ENCODE measurements around the gene SNX11.

SNX11 gene

DNA sequence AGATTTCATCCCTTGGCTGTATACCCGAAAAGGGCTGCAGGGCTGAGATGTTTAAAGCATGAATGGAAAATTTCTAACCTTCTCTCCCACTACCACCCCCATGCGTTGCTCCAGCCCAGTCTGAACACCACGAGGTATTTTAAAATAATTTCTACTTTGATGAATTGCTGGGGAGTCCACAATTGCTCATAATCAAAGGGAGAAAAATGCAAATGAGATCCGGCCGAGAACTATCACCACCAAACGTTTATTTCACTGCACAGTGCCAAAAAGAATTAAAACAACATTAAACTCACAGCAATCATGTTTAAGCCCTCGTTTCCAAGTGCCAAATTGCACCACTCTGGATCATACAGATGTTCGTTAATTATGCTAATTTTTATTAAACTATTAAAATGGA lies 36.7 kb downstream of the SNX11 start:
- H3K4me3 ChIP-seq (ENCODE audit: low read depth, low read length): no peak overlapping the region
- no peak for DNase-seq (ENCODE audit: low read depth, low spot score)
- in situ Hi-C loops (cut with HindIII; ENCODE audit: low sequenced_read_pairs): no loop called here
- TF ChIP-seq, protein P1, sequence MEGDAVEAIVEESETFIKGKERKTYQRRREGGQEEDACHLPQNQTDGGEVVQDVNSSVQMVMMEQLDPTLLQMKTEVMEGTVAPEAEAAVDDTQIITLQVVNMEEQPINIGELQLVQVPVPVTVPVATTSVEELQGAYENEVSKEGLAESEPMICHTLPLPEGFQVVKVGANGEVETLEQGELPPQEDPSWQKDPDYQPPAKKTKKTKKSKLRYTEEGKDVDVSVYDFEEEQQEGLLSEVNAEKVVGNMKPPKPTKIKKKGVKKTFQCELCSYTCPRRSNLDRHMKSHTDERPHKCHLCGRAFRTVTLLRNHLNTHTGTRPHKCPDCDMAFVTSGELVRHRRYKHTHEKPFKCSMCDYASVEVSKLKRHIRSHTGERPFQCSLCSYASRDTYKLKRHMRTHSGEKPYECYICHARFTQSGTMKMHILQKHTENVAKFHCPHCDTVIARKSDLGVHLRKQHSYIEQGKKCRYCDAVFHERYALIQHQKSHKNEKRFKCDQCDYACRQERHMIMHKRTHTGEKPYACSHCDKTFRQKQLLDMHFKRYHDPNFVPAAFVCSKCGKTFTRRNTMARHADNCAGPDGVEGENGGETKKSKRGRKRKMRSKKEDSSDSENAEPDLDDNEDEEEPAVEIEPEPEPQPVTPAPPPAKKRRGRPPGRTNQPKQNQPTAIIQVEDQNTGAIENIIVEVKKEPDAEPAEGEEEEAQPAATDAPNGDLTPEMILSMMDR (IDR thresholded peaks at IDR 0.05; ENCODE audit: low read depth, low read length): no peak

DNA sequence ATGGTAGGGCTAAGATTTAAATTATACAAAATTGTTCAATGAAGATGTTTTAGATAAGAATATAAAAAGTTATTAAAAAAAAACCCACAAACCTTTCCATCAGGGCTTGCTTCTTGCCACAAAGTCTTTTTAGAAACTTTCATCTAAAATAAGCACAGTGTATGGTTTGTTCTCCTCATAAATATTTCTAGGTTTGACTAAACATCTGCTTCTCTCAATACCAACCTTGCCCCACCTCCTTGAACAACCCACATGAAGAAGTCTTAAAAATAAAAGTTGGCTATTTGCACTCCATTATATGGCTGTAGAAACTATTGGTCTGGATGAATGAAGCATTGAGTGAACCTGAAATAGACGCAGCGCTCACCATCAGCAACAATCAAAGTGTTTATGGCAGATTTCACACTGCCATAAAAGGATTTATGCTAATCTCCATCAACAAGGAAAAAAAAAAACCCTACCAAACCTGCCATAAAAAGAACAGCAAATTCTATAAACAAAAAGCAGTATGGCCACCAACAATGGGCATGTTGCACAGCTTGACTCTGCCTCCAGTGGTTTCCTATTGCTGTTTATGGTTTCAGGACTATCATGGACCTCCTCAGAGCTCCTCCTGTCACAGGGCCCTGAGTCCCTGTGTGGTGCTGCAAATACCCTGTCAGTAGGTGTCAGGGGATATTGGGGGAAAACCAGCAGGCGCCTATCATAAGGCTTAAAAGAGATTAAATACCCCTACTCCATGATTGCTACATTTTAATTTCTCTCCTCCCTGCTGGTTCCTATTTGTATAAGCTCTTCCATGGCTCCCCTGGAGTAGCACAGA lies 37.6 kb downstream of the SNX11 start:
- TF ChIP-seq, protein P1 (IDR thresholded peaks at IDR 0.05; ENCODE audit: low read depth, low read length): no peak
- H3K4me3 ChIP-seq (ENCODE audit: low read depth, low read length): no peak overlapping the region
- DNase-seq (ENCODE audit: low read depth, low spot score): no peak
- in situ Hi-C loops (cut with HindIII; ENCODE audit: low sequenced_read_pairs): no loop called here

DNA sequence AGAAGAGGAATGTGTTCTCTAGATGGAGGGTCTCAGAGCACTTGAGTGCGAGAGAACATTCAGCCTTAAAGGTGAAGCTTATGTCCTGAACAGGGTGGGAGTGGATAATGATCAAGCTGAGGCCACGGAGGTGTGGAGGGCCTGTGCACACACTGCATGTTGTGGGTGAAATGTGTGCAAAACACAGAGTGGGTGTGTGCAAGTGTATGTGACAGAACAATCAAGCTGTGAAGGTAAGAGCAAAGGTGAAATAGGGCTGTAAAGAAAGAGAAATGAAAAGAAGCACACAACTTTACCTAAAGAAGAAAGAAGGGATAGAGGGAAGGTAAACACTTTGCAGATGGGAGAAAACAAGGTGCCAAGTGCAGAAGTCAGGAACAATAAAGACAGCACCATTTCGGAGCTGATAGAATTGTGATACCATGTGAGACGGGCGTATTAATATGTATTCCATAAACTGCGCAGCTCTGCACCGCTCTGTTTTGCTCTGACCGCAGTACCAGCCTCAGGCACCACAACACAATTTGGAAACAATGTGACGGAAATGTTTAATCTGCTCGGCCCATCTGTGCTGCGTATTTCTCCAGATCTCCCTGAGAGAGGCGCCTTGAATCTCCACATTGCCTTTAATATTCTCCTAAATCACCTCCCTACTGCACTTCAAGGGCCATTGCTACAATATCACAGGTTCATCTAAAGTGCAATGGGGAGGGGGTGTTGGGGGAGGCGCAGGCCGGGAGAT lies 40.6 kb downstream of the SNX11 start:
- TF ChIP-seq, protein P1 (IDR thresholded peaks at IDR 0.05; ENCODE audit: low read depth, low read length): no peak
- H3K4me3 ChIP-seq (ENCODE audit: low read depth, low read length): no peak overlapping the region
- in situ Hi-C loops (cut with HindIII; ENCODE audit: low sequenced_read_pairs): no loop called here
- DNase-seq (ENCODE audit: low read depth, low spot score): no peak

DNA sequence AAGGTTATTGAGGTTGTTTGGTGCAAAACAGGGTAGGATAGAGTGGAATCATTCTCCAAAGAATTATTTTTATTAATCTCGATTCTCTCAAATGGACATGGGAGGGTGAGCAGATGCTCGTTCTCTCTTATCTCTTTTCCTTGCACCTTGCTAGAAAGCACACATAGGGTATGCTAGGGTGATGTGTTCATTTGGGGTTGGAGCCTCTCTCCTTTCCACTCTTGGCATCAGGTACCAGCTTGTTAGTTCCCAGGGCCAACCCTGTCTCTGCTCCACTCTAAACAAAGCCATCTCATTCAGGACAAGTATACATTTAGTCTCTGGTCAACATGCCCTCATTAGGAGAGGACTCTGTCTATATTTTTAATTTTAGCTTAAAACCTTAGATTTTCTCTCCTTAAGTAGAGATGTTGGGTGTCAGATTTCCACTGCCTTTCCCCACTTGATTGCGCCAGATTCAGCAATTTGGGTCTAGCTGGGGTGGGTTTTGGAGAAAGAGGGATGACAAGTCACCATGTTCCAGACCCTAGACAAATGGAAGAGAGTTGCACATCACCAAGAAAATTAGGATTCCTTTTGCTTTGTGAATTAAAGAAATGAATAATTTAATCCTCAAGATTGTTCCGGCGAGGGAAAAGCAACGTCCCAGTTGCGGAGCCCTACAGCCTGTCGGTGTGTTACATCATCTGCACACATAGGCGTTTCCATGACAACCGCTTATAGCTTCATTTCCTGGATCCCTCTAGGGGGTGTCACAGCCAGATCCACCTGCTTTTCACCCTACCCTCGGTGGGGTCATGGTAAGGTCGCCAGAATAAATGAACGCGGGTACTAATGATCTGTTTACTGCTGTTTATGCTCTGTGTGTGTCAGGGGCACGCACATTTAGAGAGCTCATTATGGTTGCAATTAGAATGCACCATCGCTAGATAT lies 41.6 kb downstream of the SNX11 start:
- in situ Hi-C loops (cut with HindIII; ENCODE audit: low sequenced_read_pairs): no loop called here
- DNase-seq (ENCODE audit: low read depth, low spot score): no peak
- TF ChIP-seq, protein P1 (IDR thresholded peaks at IDR 0.05; ENCODE audit: low read depth, low read length): no peak
- no peak overlapping the region for H3K4me3 ChIP-seq (ENCODE audit: low read depth, low read length)

DNA sequence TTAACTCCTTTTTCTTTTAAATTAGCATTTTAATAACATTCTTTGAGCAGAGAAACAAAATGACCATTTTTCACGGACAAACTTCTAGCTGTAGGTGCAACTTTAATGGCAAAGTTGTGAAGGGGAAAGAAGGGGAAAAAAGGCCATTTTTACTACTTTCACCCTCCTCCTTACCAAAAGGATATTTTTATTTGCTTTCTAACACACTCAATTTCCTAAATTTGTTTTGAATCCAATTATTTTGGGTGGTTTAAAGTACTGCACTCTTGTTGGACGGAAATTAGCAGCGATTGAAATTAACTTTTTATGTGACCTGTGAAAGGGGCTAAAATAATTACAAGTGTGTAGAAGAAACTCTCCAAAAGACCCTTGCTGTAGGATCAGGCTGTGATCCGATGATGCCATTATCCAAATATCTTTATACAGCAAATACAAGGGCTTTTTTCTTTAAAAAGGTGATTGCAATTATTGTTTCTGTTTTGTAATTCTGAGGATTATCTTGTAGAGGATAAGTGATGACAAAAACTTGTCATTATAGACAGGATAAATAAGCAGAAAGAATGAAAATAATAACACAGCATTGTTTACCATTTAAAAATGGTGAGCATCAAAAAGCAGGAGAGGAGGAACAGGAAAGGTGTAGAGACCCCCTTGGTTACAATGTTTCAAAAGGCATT lies 42.4 kb downstream of the SNX11 start:
- in situ Hi-C loops (cut with HindIII; ENCODE audit: low sequenced_read_pairs): no loop called here
- TF ChIP-seq, protein P1 (IDR thresholded peaks at IDR 0.05; ENCODE audit: low read depth, low read length): no peak
- no peak overlapping the region for H3K4me3 ChIP-seq (ENCODE audit: low read depth, low read length)
- DNase-seq (ENCODE audit: low read depth, low spot score): no peak

DNA sequence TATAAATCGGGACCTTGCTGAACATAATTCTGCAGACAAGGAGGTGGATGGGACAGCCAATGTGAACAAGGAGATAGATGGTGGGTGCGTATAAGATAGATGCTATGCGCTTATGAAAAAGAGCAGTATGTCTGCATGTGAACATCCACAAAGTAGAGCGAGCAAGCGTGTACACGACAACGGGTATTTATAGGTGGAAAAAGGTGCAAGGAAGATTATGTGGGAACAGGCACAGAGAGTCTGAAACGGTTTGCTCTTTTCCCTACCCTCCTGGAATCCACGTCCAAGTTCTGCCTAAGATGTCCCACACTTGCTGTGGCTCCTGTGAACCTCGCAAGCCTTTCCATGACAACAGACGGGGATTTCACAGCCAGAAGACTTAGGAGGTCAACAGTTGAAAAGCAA lies 43.0 kb downstream of the SNX11 start:
- in situ Hi-C loops (cut with HindIII; ENCODE audit: low sequenced_read_pairs): no loop called here
- no peak for DNase-seq (ENCODE audit: low read depth, low spot score)
- no peak overlapping the region for H3K4me3 ChIP-seq (ENCODE audit: low read depth, low read length)
- TF ChIP-seq, protein P1 (IDR thresholded peaks at IDR 0.05; ENCODE audit: low read depth, low read length): no peak

Data from astrocyte of the spinal cord (primary cell).